HG03521 (cell line): ENCODE measurements around the gene PPM1M.

Experiments
- ATAC-seq: cut with Tn5 transposase; IDR thresholded peaks from one replicate; pipeline ENCODE4 v1.9.1; 2021; ENCODE audit warnings: mild to moderate bottlenecking, moderate library complexity; ENCODE audit not compliant: unreplicated experiment

PPM1M gene

GRCh38 chr3:52215351-52215750, 30.2 kb upstream of the PPM1M start:
- ATAC-seq: no peak

- no peak for ATAC-seq
Measured at GRCh38 chr3:52216585-52217408, 28.8 kb upstream of the PPM1M start.

- ATAC-seq: no peak
Measured at GRCh38 chr3:52217409-52217805, 28.2 kb upstream of the PPM1M start.

GRCh38 chr3:52218026-52218425, 27.5 kb upstream of the PPM1M start:
- ATAC-seq: no peak

- ATAC-seq: no peak
Measured at GRCh38 chr3:52218454-52218853, 27.1 kb upstream of the PPM1M start.

- no peak for ATAC-seq
Measured at GRCh38 chr3:52218937-52219650, 26.5 kb upstream of the PPM1M start.

GRCh38 chr3:52220380-52221026, 25.1 kb upstream of the PPM1M start:
- ATAC-seq: peak; percentile 44

GRCh38 chr3:52221141-52221562, 24.4 kb upstream of the PPM1M start:
- ATAC-seq: no peak

- ATAC-seq: no peak
Measured at GRCh38 chr3:52221563-52222318, 23.8 kb upstream of the PPM1M start.

GRCh38 chr3:52222319-52223221, 23.0 kb upstream of the PPM1M start:
- ATAC-seq: no peak

- no peak for ATAC-seq
Measured at GRCh38 chr3:52223449-52224408, 21.8 kb upstream of the PPM1M start.

GRCh38 chr3:52225452-52226228, 19.9 kb upstream of the PPM1M start, which contains the start of gene TLR9:
TSS of gene TLR9 (minus strand) at chr3:52225645. CDS start at chr3:52225529, 116 bp downstream.
- ATAC-seq: peak; percentile 66

GRCh38 chr3:52226229-52226817, 19.2 kb upstream of the PPM1M start:
- no peak for ATAC-seq

GRCh38 chr3:52227117-52227516, 18.4 kb upstream of the PPM1M start:
- no peak for ATAC-seq

GRCh38 chr3:52227766-52228165, 17.8 kb upstream of the PPM1M start:
- no peak for ATAC-seq

GRCh38 chr3:52228266-52228665, 17.3 kb upstream of the PPM1M start:
- no peak for ATAC-seq

- no peak for ATAC-seq
Measured at GRCh38 chr3:52228751-52229291, 16.7 kb upstream of the PPM1M start.
